IPS-18a (cell line): ENCODE measurements around the gene TRPV2.
A peak's percentile ranks its signal among the peaks of the same experiment; 100 is the strongest.

Source experiments
- H3K27ac ChIP-seq: one replicate; pipeline ENCODE4 v1.5.1; 2013; ENCODE audit warnings: low read length
- H3K27me3 ChIP-seq: one replicate; pipeline ENCODE4 v1.6.1; 2013; ENCODE audit warnings: mild to moderate bottlenecking, low read length; ENCODE audit not compliant: control insufficient read depth, insufficient read depth
- H3K36me3 ChIP-seq: one replicate; pipeline ENCODE4 v1.6.1; 2013; ENCODE audit warnings: low read depth, low read length; ENCODE audit not compliant: control insufficient read depth
- H3K4me1 ChIP-seq: one replicate; pipeline ENCODE4 v1.6.1; 2013; ENCODE audit warnings: low read depth, low read length; ENCODE audit not compliant: control insufficient read depth
- H3K4me3 ChIP-seq: one replicate; pipeline ENCODE4 v1.5.1; 2013; ENCODE audit warnings: low read length
- H3K9ac ChIP-seq: one replicate; pipeline ENCODE4 v1.6.1; 2013; ENCODE audit warnings: mild to moderate bottlenecking, low read length, moderate library complexity
- H3K9me3 ChIP-seq: one replicate; pipeline ENCODE4 v1.6.1; 2013; ENCODE audit warnings: low read depth, low read length; ENCODE audit not compliant: control insufficient read depth

The TRPV2 gene

DNA sequence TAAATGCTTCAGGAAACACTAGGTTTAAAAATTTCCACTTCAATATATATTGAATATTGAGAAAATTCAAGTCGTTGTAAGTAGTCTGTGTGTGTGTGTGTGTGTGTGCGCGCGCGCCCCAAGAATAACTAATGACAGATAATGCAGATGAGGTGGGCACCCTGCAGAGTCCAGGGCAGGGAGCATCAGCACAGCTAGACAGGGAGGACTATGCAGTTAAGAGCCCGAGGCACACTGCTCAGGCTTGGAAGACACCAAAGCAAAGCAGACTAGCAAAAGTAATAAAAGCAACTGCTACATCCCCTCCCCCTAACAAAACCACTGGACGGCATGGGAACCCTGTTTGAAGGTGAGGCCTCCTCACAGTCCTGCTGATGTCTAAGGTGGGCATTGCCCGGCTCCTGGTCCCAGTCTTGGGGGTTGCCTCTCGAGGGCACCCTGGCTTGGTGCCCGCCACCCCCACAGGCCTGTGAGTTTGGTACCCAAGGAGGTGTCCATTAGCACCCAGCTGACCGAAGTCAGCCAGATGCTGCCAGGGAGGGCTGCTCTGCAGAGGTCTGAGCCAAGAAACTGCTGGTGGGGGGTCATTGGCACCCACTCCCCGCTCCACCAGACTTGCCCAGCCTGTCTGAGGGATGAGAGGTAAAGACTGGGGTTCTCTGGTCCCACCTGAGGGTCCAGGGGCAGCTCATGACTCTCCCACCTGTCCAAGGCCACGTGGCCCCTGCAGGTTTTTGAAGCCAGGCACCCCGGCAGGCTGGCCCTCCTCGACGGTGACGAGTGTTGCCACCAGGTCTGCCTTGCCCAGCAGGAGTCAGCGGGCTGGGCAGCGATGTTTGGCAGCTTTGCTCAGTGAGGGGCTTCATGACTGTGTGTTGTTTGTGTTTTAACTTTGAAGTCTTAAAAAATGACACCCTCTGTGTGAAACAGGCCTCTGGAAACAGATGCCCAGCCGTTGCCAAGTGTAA lies 58.0 kb downstream of the TRPV2 start:
- no peaks in the 10 kb centered on the region for H3K9me3 ChIP-seq
- H3K9ac ChIP-seq: no peak overlapping the region
- H3K4me3 ChIP-seq: no peak overlapping the region
- H3K4me1 ChIP-seq: peaks cover 6% of the 10 kb centered on the region
- no peaks in the 10 kb centered on the region for H3K36me3 ChIP-seq
- no peak overlapping the region for H3K27ac ChIP-seq
- H3K27me3 ChIP-seq: no peaks in the 10 kb centered on the region

DNA sequence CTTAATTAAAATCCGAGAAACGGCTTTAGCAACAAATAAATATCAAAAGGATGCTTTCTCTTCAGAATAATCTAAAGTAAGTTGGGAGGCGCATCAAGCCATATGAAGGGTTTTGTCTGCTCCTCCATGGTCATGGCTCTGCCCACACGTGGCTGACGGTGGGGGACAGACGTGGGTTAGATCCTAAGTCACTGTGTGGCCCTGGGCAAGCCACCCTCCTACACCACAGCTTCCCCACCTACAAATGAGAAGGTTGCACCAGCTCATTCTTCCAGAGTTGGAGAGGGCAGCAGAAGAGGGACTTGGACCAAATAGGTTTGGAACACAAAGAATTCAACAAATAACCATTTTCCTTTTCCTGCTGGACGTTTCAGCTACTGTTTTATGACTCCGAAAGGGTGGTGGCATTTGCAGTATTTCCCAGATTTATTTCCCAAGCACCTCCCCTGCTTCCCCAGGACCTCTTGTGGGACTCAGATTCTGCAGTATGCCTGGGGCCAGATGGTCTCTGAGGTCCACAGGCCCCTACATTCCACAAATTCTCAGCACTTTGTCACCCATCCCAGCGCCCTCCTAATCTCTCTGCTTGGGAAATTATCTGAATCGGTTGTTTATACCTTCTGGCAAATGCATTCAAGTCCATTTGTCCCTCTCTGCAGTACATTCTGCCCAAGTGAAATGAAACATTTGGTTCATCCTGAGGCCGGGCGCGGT lies 58.8 kb downstream of the TRPV2 start:
- no peak overlapping the region for H3K9ac ChIP-seq
- H3K4me1 ChIP-seq: peaks cover 6% of the 10 kb centered on the region
- H3K27ac ChIP-seq: no peak overlapping the region
- H3K36me3 ChIP-seq: peaks cover 3% of the 10 kb centered on the region
- no peaks in the 10 kb centered on the region for H3K9me3 ChIP-seq
- H3K4me3 ChIP-seq: no peak overlapping the region
- no peaks in the 10 kb centered on the region for H3K27me3 ChIP-seq

DNA sequence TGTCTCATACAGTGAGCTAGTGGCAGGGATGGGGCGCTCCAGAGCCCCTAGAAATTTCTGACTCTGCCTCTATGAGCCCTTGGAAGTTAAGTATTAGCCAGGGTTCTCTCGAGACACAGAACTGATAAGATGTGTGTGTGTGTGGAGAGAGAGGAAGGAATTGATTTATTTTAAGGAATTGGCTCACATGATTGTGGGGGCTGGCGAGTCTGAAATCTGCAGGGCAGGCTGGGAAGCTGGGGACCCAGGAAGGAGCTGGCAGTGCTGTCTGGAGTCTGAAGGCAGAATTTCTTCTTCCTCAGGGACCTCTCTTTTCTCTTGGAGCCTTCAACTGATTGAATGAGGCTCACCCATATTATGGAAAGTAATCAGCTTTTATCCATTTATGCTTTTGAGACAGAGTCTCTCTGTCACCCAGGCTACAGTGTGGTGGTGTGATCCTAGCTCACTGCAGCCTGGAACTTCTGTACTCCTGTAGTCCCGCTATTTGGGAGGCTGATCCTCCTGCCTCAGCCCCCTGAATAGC lies 59.9 kb downstream of the TRPV2 start:
- Histone ChIP-seq H3K36me3 (peaks cover 3% of the 10 kb centered on the region), H3K9ac (no peak overlapping the region), H3K4me1 (peaks cover 6% of the 10 kb centered on the region), H3K27ac (no peak overlapping the region), H3K27me3 (no peaks in the 10 kb centered on the region), H3K9me3 (no peaks in the 10 kb centered on the region), H3K4me3 (no peak overlapping the region)

DNA sequence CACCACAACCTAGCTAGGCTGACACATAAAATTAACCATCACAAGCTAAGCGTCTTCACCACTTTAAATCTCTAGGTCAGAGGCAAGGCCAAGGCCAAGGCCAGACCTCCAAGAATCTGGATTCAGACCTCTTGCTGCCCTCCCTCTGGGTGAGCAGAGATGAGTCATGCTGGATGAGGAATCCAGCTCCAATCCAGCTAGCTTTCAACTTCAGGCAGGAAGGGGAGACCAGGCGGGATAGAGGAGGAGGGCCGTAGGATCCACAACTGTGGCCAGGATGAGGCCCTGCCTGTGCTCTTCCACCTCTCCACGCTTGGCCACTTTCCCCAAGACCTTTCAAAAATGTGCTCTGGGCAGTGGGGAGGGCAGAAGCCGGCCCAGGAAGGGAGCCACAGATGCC lies 61.9 kb downstream of the TRPV2 start:
- Histone ChIP-seq H3K36me3 (peaks cover 3% of the 10 kb centered on the region), H3K27ac (no peak overlapping the region), H3K9ac (no peak overlapping the region)

DNA sequence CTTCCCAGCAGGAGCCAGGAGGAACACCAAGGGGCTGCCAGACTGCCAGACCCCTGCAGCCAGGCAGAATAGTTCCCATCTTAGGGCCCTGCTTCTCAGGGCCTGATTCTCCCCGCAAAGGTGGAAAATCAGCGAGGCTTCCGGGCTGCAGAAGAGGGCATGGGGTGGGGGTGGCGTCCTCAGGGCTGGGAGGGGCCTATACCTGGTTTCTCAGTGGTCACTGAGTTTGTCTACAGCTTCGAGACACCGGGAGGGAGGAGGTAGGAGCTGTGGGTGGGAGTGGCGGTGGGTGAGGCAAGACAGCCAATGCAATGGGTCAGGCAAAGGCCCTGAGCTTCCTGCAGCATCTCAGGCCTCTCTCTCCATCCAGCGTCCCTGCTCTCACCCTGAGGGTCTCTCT lies 62.3 kb downstream of the TRPV2 start:
- Histone ChIP-seq H3K27ac (no peak overlapping the region), H3K36me3 (peaks cover 3% of the 10 kb centered on the region)

More for the DNA sequence above, 61.9 kb downstream of the TRPV2 start:
- no peaks in the 10 kb centered on the region for H3K9me3 ChIP-seq
- no peak overlapping the region for H3K4me3 ChIP-seq
- peaks cover 6% of the 10 kb centered on the region for H3K4me1 ChIP-seq
- no peaks in the 10 kb centered on the region for H3K27me3 ChIP-seq

DNA sequence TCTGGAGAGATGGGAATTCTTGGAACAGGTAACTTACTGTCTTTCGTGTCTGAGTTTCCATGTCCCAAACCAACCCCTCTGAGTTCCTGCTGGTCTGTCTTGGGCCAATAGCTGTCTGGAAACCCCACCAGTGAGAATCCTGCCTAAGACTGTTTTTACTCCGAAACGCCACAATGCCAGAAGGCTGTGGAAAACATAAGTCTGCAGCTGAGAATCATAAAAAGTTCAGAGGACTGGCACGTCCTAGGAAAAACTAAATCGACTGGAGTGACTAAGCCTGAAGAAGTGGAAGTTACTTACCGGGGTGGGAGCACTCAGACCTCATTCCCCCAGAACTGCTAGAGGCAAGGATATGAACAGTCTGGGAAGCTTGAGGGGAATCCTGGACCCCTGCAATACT lies 63.3 kb downstream of the TRPV2 start:
- Histone ChIP-seq H3K36me3 (peaks cover 3% of the 10 kb centered on the region), H3K9me3 (no peaks in the 10 kb centered on the region), H3K4me3 (no peak overlapping the region), H3K4me1 (peaks cover 3% of the 10 kb centered on the region), H3K27ac (no peak overlapping the region), H3K9ac (no peak overlapping the region), H3K27me3 (no peaks in the 10 kb centered on the region)

More for the DNA sequence above, 62.3 kb downstream of the TRPV2 start:
- no peaks in the 10 kb centered on the region for H3K9me3 ChIP-seq
- H3K27me3 ChIP-seq: no peaks in the 10 kb centered on the region
- no peak overlapping the region for H3K4me3 ChIP-seq
- H3K4me1 ChIP-seq: peaks cover 6% of the 10 kb centered on the region
- H3K9ac ChIP-seq: no peak overlapping the region

GRCh38 chr17:16479264-16479663 lies 63.9 kb downstream of the TRPV2 start:
- Histone ChIP-seq H3K4me1 (peaks cover 4% of the 10 kb centered on the region), H3K27me3 (no peaks in the 10 kb centered on the region), H3K36me3 (peaks cover 3% of the 10 kb centered on the region), H3K27ac (no peak overlapping the region), H3K4me3 (no peak overlapping the region), H3K9me3 (no peaks in the 10 kb centered on the region), H3K9ac (no peak overlapping the region)

GRCh38 chr17:16480995-16481394 lies 65.6 kb downstream of the TRPV2 start:
- H3K9ac ChIP-seq: no peak overlapping the region
- H3K4me1 ChIP-seq: peaks cover 21% of the 10 kb centered on the region
- no peak overlapping the region for H3K4me3 ChIP-seq
- no peaks in the 10 kb centered on the region for H3K9me3 ChIP-seq
- no peaks in the 10 kb centered on the region for H3K27me3 ChIP-seq
- no peak overlapping the region for H3K27ac ChIP-seq
- peaks cover 3% of the 10 kb centered on the region for H3K36me3 ChIP-seq

DNA sequence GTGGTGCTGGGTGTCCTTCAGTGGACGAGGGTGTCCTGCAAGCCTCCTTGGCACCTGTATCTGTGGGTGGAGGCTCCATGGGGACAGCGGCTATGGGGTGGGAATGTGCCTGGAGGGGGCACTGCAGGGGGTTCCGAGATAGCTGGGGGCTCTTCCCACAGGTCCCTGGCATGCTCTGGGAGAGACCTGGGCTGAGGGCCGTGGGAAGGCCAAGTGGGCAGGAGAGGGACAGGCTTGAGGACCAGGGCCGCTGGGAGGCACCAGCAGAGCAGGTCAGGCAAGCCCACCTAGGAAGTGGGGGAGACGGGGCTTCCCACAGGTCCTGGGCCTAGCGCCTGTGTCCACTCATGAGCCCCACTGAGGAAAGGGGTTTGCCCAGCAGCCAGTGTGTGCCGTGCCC lies 66.9 kb downstream of the TRPV2 start:
- H3K9ac ChIP-seq: no peak overlapping the region
- no peaks in the 10 kb centered on the region for H3K27me3 ChIP-seq
- H3K9me3 ChIP-seq: no peaks in the 10 kb centered on the region
- no peak overlapping the region for H3K27ac ChIP-seq
- H3K4me3 ChIP-seq: no peak overlapping the region
- H3K4me1 ChIP-seq: peaks cover 34% of the 10 kb centered on the region
- H3K36me3 ChIP-seq: peaks cover 3% of the 10 kb centered on the region

DNA sequence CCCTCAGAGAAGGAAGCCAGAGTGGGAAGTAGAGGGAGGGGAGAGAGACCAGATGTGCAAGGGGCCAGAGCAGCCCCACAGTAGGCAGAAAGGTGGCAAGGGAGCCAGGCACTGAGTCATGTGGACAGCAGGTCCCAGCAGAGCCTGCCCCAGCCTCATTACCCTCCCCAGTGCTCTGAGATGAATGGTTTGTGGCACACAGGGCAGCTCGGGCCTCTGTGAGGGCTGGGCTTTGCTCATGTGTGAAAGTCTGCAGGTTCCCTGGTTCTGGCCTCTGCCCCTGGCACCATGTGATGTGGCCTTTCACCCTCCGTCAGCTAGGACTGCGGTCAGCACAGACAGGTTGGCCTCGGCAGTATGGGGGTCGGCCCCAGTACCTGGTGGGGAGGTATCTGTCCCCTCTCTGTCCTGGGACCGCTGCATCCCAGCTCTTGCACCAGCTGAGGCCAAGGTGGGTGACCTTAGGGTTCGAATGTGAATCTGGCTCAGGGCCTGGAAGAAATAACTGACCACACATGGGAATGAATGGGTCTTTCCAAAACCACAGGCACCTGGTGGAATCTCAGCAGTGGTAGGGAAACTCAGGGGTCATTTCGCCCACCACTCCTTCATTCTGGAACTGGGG lies 67.8 kb downstream of the TRPV2 start:
- H3K36me3 ChIP-seq: peaks cover 3% of the 10 kb centered on the region
- H3K4me1 ChIP-seq: peaks cover 34% of the 10 kb centered on the region

GRCh38 chr17:16484445-16485175 lies 69.2 kb downstream of the TRPV2 start:
- Histone ChIP-seq H3K27ac (peak overlapping the region; percentile 78), H3K4me3 (peak overlapping the region; percentile 41)

More for the DNA sequence above, 67.8 kb downstream of the TRPV2 start:
- H3K4me3 ChIP-seq: no peak overlapping the region
- no peaks in the 10 kb centered on the region for H3K9me3 ChIP-seq
- no peak overlapping the region for H3K27ac ChIP-seq
- no peak overlapping the region for H3K9ac ChIP-seq
- H3K27me3 ChIP-seq: no peaks in the 10 kb centered on the region

More at GRCh38 chr17:16484445-16485175, 69.2 kb downstream of the TRPV2 start:
- no peaks in the 10 kb centered on the region for H3K9me3 ChIP-seq
- H3K36me3 ChIP-seq: no peaks in the 10 kb centered on the region
- H3K9ac ChIP-seq: peak overlapping the region; percentile 71
- H3K4me1 ChIP-seq: peaks cover 45% of the 10 kb centered on the region
- H3K27me3 ChIP-seq: peaks cover 5% of the 10 kb centered on the region
